Endothelial cell of umbilical vein (primary cell): ENCODE results near the gene TSPEAR.

Experiments used
- CTCF ChIP-seq, 2 donors: IDR thresholded peaks; 1 replicate in 1 of 2; 2 replicates in 1 of 2; pipeline ENCODE4 v1.5.1; 2011; ENCODE audit warnings: low read length in 2 of 2, mild to moderate bottlenecking in 2 of 2, moderate library complexity in 2 of 2, control low read depth in 1 of 2, inconsistent platforms in 1 of 2, low read depth in 1 of 2; ENCODE audit not compliant: insufficient read depth in 1 of 2; ENCODE audit errors: extremely low read depth in 1 of 2
- EZH2 ChIP-seq: IDR thresholded peaks from 2 replicates; pipeline ENCODE4 v1.6.1; 2012; ENCODE audit warnings: borderline replicate concordance, low read depth, mild to moderate bottlenecking, moderate library complexity, low read length, inconsistent platforms; ENCODE audit not compliant: severe bottlenecking
- FOS ChIP-seq: IDR thresholded peaks from 2 replicates; pipeline ENCODE4 v1.6.1; 2011; ENCODE audit warnings: mild to moderate bottlenecking, low read length, moderate library complexity, borderline replicate concordance; ENCODE audit not compliant: insufficient read depth
- GATA2 ChIP-seq: IDR thresholded peaks from 2 replicates; pipeline ENCODE4 v1.7.0; 2011; ENCODE audit warnings: low read depth, mild to moderate bottlenecking, moderate library complexity, mixed read lengths, low read length; ENCODE audit not compliant: insufficient read length, insufficient read depth
- JUN ChIP-seq: IDR thresholded peaks from 2 replicates; pipeline ENCODE4 v1.6.1; 2011; ENCODE audit warnings: borderline replicate concordance, low read depth; ENCODE audit not compliant: insufficient read length, insufficient read depth
- MAX ChIP-seq: IDR thresholded peaks from 2 replicates; pipeline ENCODE4 v1.6.1; 2011; ENCODE audit not compliant: insufficient read depth, insufficient read length
- MYC ChIP-seq: IDR thresholded peaks from one replicate; pipeline ENCODE4 v1.6.1; 2011; ENCODE audit warnings: mild to moderate bottlenecking, low read depth, low read length
- POLR2A ChIP-seq: IDR thresholded peaks from 2 replicates; pipeline ENCODE4 v1.6.1; 2012; ENCODE audit warnings: low read depth, mild to moderate bottlenecking, control low read depth, low read length
- POLR2AphosphoS5 ChIP-seq: IDR thresholded peaks from 2 replicates; pipeline ENCODE4 v1.6.1; 2012; ENCODE audit warnings: low read depth, mild to moderate bottlenecking, control low read depth, low read length, moderate library complexity; ENCODE audit not compliant: insufficient read depth

- no peak for TF ChIP-seq CTCF (IDR thresholded peaks at IDR 0.05; ENCODE audit: extremely low read depth in 1 of 2, insufficient read depth in 1 of 2, low read depth in 1 of 2, low read length in 2 of 2)
- TF ChIP-seq POLR2A, result no peak
- no peak for TF ChIP-seq JUN
- no peak for TF ChIP-seq EZH2
- no peak for TF ChIP-seq FOS
- TF ChIP-seq MAX, result no peak
- TF ChIP-seq MYC, result no peak
- no peak for TF ChIP-seq POLR2AphosphoS5
- no peak for TF ChIP-seq GATA2
Observed at GRCh38 chr21:44462086-44462833, 249.1 kb downstream of the TSPEAR start.
